Measurements from ENCODE around the gene CFTR.

CFTR gene

GRCh38 chr7:117592011-117592635 is 112.3 kb downstream of the CFTR start:
- DNase-seq = no peak

- no peak for DNase-seq
Observed at GRCh38 chr7:117596134-117596533, 116.3 kb downstream of the CFTR start.

DNA sequence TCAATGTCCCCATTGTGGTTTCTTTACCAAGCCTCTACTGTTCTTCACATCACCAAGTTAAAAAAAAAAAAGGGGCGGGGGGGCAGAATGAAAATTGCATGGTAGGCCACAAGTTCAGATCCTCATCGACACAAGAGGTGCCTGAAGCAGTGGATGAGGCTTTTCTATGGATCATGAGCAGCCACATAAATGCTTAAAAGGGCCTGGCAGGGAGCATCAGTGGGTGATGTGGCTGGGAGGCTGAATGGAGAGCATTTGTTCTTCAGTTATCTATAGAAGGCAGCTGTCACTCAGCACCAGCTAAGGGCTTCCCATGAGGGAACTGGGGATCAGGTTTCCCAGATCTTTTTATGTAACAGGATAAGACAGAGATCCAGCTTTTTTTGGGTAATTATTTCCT is 117.9 kb downstream of the CFTR start:
- no peak for DNase-seq

- DNase-seq = no peak
Observed at GRCh38 chr7:117600911-117601310, 121.1 kb downstream of the CFTR start.

- no peak for DNase-seq
Observed at GRCh38 chr7:117603627-117604026, 123.8 kb downstream of the CFTR start.

GRCh38 chr7:117605712-117606111 is 125.9 kb downstream of the CFTR start:
- DNase-seq = no peak

- DNase-seq = no peak
Observed at GRCh38 chr7:117606132-117606531, 126.3 kb downstream of the CFTR start.

GRCh38 chr7:117610396-117610795 is 130.6 kb downstream of the CFTR start:
- no peak for DNase-seq

GRCh38 chr7:117612637-117613036 is 132.8 kb downstream of the CFTR start:
- no peak for DNase-seq

GRCh38 chr7:117616694-117617093 is 136.9 kb downstream of the CFTR start:
- DNase-seq = no peak

GRCh38 chr7:117619681-117620080 is 139.9 kb downstream of the CFTR start:
- DNase-seq = no peak

GRCh38 chr7:117621075-117621618 is 141.3 kb downstream of the CFTR start:
- DNase-seq = no peak

DNA sequence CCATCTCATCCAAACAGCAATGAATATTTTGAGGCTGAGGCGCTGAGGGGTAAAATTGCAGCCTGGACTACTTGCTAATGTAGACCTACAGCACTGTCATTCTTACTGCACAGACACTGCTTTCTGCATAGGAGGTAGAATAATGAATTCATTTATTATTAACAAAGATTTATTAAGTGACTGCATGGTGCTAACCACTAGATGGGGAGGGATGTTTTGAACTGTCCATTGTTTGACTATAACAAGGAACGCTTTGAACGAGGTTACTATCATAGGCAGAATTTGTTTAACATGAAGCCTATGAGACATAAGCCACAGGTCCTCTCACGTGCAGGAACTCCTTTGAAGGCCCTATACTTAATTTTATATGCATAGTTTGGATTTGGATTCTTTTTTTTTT is 143.8 kb downstream of the CFTR start:
- DNase-seq = no peak

DNA sequence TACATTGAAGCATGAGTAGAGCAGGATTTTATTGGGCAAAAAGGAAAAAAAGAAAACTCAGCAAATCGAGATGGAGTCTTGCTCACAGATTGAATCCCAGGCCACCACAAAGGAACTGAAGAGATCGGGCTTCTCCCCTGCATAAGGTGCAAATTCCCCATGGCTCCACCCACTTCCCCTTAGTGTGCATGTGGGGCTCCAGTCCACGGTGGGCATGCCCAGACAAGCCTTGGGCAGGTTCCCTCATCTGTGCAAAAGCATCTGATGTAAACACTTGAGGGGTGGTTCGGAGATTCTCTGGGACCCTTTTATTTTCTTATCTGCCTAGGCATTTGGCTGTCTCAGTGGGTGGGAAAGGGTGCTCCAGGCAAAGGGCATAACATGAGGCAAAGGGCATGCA is 150.7 kb downstream of the CFTR start:
- DNase-seq = no peak

GRCh38 chr7:117630907-117631564 is 151.2 kb downstream of the CFTR start:
- DNase-seq = no peak

GRCh38 chr7:117631652-117632051 is 151.8 kb downstream of the CFTR start:
- no peak for DNase-seq

GRCh38 chr7:117637937-117638336 is 158.1 kb downstream of the CFTR start:
- no peak for DNase-seq

DNA sequence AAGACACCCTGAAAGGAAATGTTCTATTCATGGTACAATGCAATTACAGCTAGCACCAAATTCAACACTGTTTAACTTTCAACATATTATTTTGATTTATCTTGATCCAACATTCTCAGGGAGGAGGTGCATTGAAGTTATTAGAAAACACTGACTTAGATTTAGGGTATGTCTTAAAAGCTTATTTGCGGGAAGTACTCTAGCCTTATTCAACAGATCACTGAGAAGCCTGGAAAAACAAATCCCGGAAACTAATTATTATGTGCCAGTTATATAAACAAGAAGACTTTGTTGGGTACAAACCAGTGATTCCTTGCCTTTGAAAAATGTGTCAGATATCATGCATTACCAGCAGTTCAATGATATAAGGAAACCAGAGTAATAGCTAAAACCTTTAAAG is 160.1 kb downstream of the CFTR start:
- no peak for DNase-seq

DNA sequence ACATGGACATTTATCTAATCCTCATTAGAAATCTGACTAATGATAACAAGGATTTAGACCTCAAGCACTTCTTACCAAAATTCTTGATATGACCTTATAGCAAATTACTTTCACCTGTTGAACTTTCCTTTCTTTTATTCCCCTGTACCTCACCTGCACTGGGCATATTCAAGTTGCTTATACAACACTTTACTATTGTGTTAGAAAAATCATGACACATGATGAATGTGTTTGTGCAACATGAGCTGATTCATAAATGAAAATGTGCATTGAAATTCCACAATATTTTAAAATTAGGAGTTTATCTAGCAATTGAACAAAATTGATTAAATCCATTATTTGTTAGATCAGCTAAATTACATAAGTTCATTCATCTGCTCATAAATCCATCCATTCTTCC is 160.6 kb downstream of the CFTR start:
- DNase-seq = no peak

- DNase-seq = no peak
Observed at GRCh38 chr7:117645481-117646165, 165.8 kb downstream of the CFTR start.

DNA sequence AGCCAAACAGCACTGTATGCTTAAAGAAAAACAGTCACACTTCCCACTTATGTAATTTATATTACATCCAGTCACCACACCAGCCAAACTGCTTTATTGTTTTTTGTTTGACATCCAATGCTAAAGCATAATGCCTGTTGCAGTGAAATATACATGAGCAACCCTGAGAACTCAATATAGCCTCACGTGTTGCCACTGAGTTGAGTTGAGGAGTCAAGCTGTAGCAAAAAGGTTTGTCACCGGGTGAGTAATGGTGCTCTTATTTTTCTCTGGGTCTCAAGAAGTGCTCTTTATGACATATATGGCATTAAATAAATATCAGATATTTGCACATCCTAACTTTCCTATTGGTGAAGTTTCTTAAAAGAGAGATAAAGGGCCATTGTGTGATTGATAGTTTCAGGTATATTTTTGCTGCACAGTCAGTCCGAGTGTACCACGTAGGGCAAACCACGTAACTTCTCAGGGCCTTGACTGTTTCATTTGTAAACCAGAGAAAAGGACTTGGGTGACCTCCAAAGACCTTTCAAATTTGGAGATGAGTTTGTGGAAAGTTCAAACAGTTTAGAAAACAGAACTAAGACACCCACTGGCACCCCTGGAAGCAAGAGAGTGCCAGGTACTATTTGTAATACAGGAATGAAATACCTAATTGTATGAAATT is 168.5 kb downstream of the CFTR start:
- no peak for DNase-seq

GRCh38 chr7:117652943-117653680 is 173.3 kb downstream of the CFTR start:
- DNase-seq = no peak

GRCh38 chr7:117654780-117655179 is 175.0 kb downstream of the CFTR start:
- DNase-seq = no peak
